Neural progenitor cell (in vitro differentiated cells): ENCODE measurements around the gene PDE9A.

Experiments
- EZH2 ChIP-seq: fragments of 200-600 bp; sonication (generic); IDR thresholded peaks from 2 replicates; pipeline ENCODE4 v1.6.1; 2017; ENCODE audit warnings: antibody characterized with exemption, mild to moderate bottlenecking, moderate library complexity
- EZH2phosphoT487 ChIP-seq: fragments of 200-600 bp; sonication (generic); IDR thresholded peaks from 2 replicates; pipeline ENCODE4 v1.6.1; 2017; ENCODE audit warnings: antibody characterized with exemption
- TF ChIP-seq, protein P1 (sequence below): fragments of 200-600 bp; sonication (generic); IDR thresholded peaks from 2 replicates; pipeline ENCODE4 v1.5.1; 2017; ENCODE audit warnings: antibody characterized with exemption, mild to moderate bottlenecking

DNA sequence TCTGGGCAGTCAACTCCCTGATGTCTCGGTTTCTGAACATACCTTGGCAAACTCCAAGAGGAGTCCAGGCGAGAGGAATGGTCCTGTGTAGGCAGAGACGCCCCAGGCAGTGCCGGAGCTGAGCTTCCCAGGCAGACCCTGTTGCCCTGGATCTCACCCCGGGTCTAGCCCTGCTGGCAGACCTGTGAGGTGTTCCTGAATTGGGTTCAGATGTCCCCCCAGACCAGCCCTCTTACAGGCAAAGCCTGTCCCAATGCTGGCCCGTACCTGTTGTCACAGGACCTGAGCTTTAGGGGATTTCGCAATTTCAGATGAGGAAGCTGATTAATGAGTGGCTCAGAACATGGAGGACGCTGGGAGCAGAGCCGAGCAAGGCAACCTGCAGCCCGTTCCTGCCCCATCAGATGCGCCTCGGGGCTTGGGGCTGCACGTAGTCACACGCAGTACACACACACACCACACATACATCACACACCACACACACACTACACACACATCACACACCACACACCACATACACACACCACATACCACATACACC lies 38.5 kb upstream of the PDE9A start:
- TF ChIP-seq, protein P1, sequence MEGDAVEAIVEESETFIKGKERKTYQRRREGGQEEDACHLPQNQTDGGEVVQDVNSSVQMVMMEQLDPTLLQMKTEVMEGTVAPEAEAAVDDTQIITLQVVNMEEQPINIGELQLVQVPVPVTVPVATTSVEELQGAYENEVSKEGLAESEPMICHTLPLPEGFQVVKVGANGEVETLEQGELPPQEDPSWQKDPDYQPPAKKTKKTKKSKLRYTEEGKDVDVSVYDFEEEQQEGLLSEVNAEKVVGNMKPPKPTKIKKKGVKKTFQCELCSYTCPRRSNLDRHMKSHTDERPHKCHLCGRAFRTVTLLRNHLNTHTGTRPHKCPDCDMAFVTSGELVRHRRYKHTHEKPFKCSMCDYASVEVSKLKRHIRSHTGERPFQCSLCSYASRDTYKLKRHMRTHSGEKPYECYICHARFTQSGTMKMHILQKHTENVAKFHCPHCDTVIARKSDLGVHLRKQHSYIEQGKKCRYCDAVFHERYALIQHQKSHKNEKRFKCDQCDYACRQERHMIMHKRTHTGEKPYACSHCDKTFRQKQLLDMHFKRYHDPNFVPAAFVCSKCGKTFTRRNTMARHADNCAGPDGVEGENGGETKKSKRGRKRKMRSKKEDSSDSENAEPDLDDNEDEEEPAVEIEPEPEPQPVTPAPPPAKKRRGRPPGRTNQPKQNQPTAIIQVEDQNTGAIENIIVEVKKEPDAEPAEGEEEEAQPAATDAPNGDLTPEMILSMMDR = no peak
- TF ChIP-seq EZH2 (no peak), EZH2phosphoT487 (no peak)
